ENCODE measurements around the gene PADI6.

Gene PADI6

GRCh38 chr1:17356387-17357026 lies 15.5 kb upstream of the PADI6 start:
- Histone ChIP-seq H3F3A (ENCODE audit: control insufficient read depth, insufficient read depth) (no peaks in the 10 kb centered on the region), H3K4me1 (ENCODE audit: control insufficient read depth, low read length) (no peaks in the 10 kb centered on the region), H3K9me3 (ENCODE audit: control insufficient read depth, insufficient read depth, low read length) (no peaks in the 10 kb centered on the region), H3K27me3 (ENCODE audit: control insufficient read depth, low read length) (no peaks in the 10 kb centered on the region), H3K27ac (ENCODE audit: low read depth, low read length) (no peak overlapping the region), H4K20me1 (ENCODE audit: control insufficient read depth, insufficient read depth, low read depth, low read length) (no peaks in the 10 kb centered on the region), H3K9me2 (replicated peaks; ENCODE audit: control insufficient read depth, low read length) (no peaks in the 10 kb centered on the region), H3K36me3 (ENCODE audit: control insufficient read depth, low read length) (no peaks in the 10 kb centered on the region), H3K79me2 (ENCODE audit: control insufficient read depth, low read length) (no peaks in the 10 kb centered on the region), H3K4me3 (ENCODE audit: low read length) (no peak overlapping the region), H3K4me2 (ENCODE audit: low read length) (no peak overlapping the region)
- TF ChIP-seq EZH2phosphoT487 (IDR thresholded peaks at IDR 0.05; ENCODE audit: borderline replicate concordance, low read length) (no peak), CTCF (IDR thresholded peaks at IDR 0.05; ENCODE audit: low read depth, low read length, poor library complexity, severe bottlenecking) (no peak)

DNA sequence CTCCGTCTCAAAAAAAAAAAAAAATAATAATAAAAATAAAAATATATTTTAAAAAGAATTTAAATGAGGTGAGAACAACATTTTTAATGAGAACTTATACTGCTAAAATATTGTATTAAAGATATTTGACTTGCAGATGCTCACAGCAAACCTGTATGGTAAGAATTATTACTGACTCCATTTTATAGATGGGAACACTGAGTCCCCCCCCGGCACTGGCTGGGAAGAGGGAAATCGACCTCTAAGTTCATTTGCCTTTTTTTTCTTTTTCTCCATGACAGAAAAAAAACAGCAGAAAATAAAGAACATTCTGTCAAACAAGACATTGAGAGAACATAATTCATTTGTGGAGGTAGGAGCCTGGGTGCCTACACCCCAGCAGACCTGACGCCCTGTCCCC lies 13.4 kb upstream of the PADI6 start:
- no peaks in the 10 kb centered on the region for H3F3A ChIP-seq (ENCODE audit: control insufficient read depth, insufficient read depth)

DNA sequence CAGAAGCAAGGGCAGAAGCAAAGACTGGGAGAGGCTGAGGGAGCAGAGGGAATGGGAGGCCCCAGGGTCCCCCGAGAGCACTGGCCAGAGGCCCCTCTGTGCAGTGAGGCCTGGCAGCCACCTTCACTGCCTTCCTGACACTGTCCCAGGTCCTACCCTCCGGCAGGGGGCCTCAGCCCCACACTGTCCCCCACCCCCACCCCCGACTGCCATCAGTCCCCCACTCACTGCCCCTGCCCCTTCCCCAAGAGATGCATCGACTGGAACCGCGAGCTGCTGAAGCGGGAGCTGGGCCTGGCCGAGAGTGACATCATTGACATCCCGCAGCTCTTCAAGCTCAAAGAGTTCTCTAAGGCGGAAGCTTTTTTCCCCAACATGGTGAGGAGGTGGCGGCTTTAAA lies 13.0 kb upstream of the PADI6 start:
- no peaks in the 10 kb centered on the region for H4K20me1 ChIP-seq (ENCODE audit: control insufficient read depth, insufficient read depth, low read depth, low read length)
- no peaks in the 10 kb centered on the region for H3F3A ChIP-seq (ENCODE audit: control insufficient read depth, insufficient read depth)
- TF ChIP-seq EZH2phosphoT487 (IDR thresholded peaks at IDR 0.05; ENCODE audit: borderline replicate concordance, low read length) (no peak), CTCF (IDR thresholded peaks at IDR 0.05; ENCODE audit: low read depth, low read length, poor library complexity, severe bottlenecking) (no peak)
- H3K9me2 ChIP-seq (replicated peaks; ENCODE audit: control insufficient read depth, low read length) = no peaks in the 10 kb centered on the region
- H3K9me3 ChIP-seq (ENCODE audit: control insufficient read depth, insufficient read depth, low read length) = no peaks in the 10 kb centered on the region
- no peaks in the 10 kb centered on the region for H3K27me3 ChIP-seq (ENCODE audit: control insufficient read depth, low read length)
- H3K27ac ChIP-seq (ENCODE audit: low read depth, low read length) = no peak overlapping the region
- H3K4me1 ChIP-seq (ENCODE audit: control insufficient read depth, low read length) = no peaks in the 10 kb centered on the region
- H3K4me2 ChIP-seq (ENCODE audit: low read length) = no peak overlapping the region
- H3K36me3 ChIP-seq (ENCODE audit: control insufficient read depth, low read length) = no peaks in the 10 kb centered on the region
- no peaks in the 10 kb centered on the region for H3K79me2 ChIP-seq (ENCODE audit: control insufficient read depth, low read length)
- no peak overlapping the region for H3K4me3 ChIP-seq (ENCODE audit: low read length)

More for the DNA sequence above, 13.4 kb upstream of the PADI6 start:
- TF ChIP-seq EZH2phosphoT487 (IDR thresholded peaks at IDR 0.05; ENCODE audit: borderline replicate concordance, low read length) = no peak
- TF ChIP-seq CTCF (IDR thresholded peaks at IDR 0.05; ENCODE audit: low read depth, low read length, poor library complexity, severe bottlenecking) = no peak
- Histone ChIP-seq H3K9me2 (replicated peaks; ENCODE audit: control insufficient read depth, low read length) (no peaks in the 10 kb centered on the region), H3K4me2 (ENCODE audit: low read length) (no peak overlapping the region), H3K9me3 (ENCODE audit: control insufficient read depth, insufficient read depth, low read length) (no peaks in the 10 kb centered on the region), H3K4me1 (ENCODE audit: control insufficient read depth, low read length) (no peaks in the 10 kb centered on the region), H3K36me3 (ENCODE audit: control insufficient read depth, low read length) (no peaks in the 10 kb centered on the region), H3K27me3 (ENCODE audit: control insufficient read depth, low read length) (no peaks in the 10 kb centered on the region), H3K79me2 (ENCODE audit: control insufficient read depth, low read length) (no peaks in the 10 kb centered on the region), H3K27ac (ENCODE audit: low read depth, low read length) (no peak overlapping the region), H3K4me3 (ENCODE audit: low read length) (no peak overlapping the region), H4K20me1 (ENCODE audit: control insufficient read depth, insufficient read depth, low read depth, low read length) (no peaks in the 10 kb centered on the region)
